Left ventricle myocardium inferior (tissue), 1 donor: Measurements from ENCODE around the gene SUMO3. TPM values are rescaled to one million over a fixed set of nuclear protein-coding genes. Genes with fewer than 3 reads are reported as not detected.
"Not testable (repeated sequence)": the region's sequence is repeated elsewhere in the genome, so short reads cannot be mapped to it uniquely, and the experiment has no call there.

ENCODE experiments used
- DNase-seq: peaks from one replicate; pipeline ENCODE4 v3.0.0-alpha.2; 2020
- H3K27ac ChIP-seq: fragments of 200-600 bp; replicated peaks from 2 replicates; pipeline ENCODE4 v1.8.0; 2021
- H3K27me3 ChIP-seq: fragments of 200-600 bp; 2 replicates; pipeline ENCODE4 v1.8.0; 2021; ENCODE audit warnings: low read depth
- H3K36me3 ChIP-seq: fragments of 200-600 bp; 2 replicates; pipeline ENCODE4 v1.8.0; 2021
- H3K4me1 ChIP-seq: fragments of 200-600 bp; 2 replicates; pipeline ENCODE4 v1.8.0; 2021
- H3K4me3 ChIP-seq: fragments of 200-600 bp; 2 replicates; pipeline ENCODE4 v1.8.0; 2021; ENCODE audit warnings: mild to moderate bottlenecking, moderate library complexity
- H3K9me3 ChIP-seq: fragments of 200-600 bp; replicated peaks from 2 replicates; pipeline ENCODE4 v1.8.0; 2021
- CTCF ChIP-seq: fragments of 200-600 bp; IDR thresholded peaks from 2 replicates; pipeline ENCODE4 v1.8.0; 2021; ENCODE audit warnings: antibody characterized with exemption, mild to moderate bottlenecking, borderline replicate concordance
- intact Hi-C: fragments of 100-400 bp; cut with micrococcal nuclease; formaldehyde crosslinking; loops from one replicate; pipeline ENCODE4 v1.11.0; 2022
- total RNA-seq: library from RNA; stranded (reverse); fragmentation: NEBNext Ultra II Directional; extraction: Animal tissue kit (Norgen Biotek cat#: 25700); gene quantifications from one replicate; pipeline ENCODE4 v1.2.1, GENCODE V29; 2021
- donor health status: DM: no; HTN: yes; CAD: no; lungs with severe emphysema.

SUMO3 gene
- total RNA-seq, 1 donor from 2014 or later, result 75.5 TPM

- Histone ChIP-seq H3K27ac (no peak overlapping the region), H3K4me3 (no peak overlapping the region), H3K9me3 (no peaks in the 10 kb centered on the region), H3K27me3 (no peaks in the 10 kb centered on the region), H3K4me1 (peaks cover 9% of the 10 kb centered on the region), H3K36me3 (no peaks in the 10 kb centered on the region)
- TF ChIP-seq CTCF, result no peak
- intact Hi-C loops, result no loop called here
- DNase-seq, result no peak
Measured at GRCh38 chr21:44836349-44836665, 18.4 kb upstream of the SUMO3 start.

- no peak overlapping the region for H3K27ac ChIP-seq
- H3K4me1 ChIP-seq, result peaks cover 9% of the 10 kb centered on the region
- intact Hi-C loops, result no loop called here
- H3K9me3 ChIP-seq, result no peaks in the 10 kb centered on the region
- no peak overlapping the region for H3K4me3 ChIP-seq
- H3K27me3 ChIP-seq, result no peaks in the 10 kb centered on the region
- H3K36me3 ChIP-seq, result no peaks in the 10 kb centered on the region
- no peak for DNase-seq
- TF ChIP-seq CTCF, result no peak
Measured at GRCh38 chr21:44835647-44835973, 17.7 kb upstream of the SUMO3 start.

- H3K4me1 ChIP-seq, result peaks cover 9% of the 10 kb centered on the region
- H3K36me3 ChIP-seq, result no peaks in the 10 kb centered on the region
- H3K27me3 ChIP-seq, result no peaks in the 10 kb centered on the region
- H3K27ac ChIP-seq, result no peak overlapping the region
- H3K4me3 ChIP-seq, result no peak overlapping the region
- H3K9me3 ChIP-seq, result no peaks in the 10 kb centered on the region
- DNase-seq, result no peak
- intact Hi-C loops, result no loop called here
- no peak for TF ChIP-seq CTCF
Measured at GRCh38 chr21:44834951-44835646, 17.2 kb upstream of the SUMO3 start.

- DNase-seq, result no peak
- Histone ChIP-seq H3K27ac (no peak overlapping the region), H3K4me1 (peaks cover 9% of the 10 kb centered on the region), H3K4me3 (no peak overlapping the region), H3K9me3 (peaks cover 1% of the 10 kb centered on the region), H3K27me3 (no peaks in the 10 kb centered on the region), H3K36me3 (no peaks in the 10 kb centered on the region)
- no peak for TF ChIP-seq CTCF
- intact Hi-C loops, result no loop called here
Measured at GRCh38 chr21:44834231-44834950, 16.5 kb upstream of the SUMO3 start.

- intact Hi-C loops, result no loop called here
- Histone ChIP-seq H3K4me3 (no peak overlapping the region), H3K27ac (no peak overlapping the region), H3K9me3 (peaks cover 8% of the 10 kb centered on the region), H3K36me3 (no peaks in the 10 kb centered on the region), H3K4me1 (peaks cover 9% of the 10 kb centered on the region), H3K27me3 (no peaks in the 10 kb centered on the region)
- TF ChIP-seq CTCF, result no peak
- DNase-seq, result no peak
Measured at GRCh38 chr21:44833663-44834062, 15.8 kb upstream of the SUMO3 start.

- H3K27ac ChIP-seq, intact Hi-C loops, H3K27me3 ChIP-seq, H3K4me3 ChIP-seq, DNase-seq, H3K4me1 ChIP-seq, H3K36me3 ChIP-seq: not testable (repeated sequence)
- H3K9me3 ChIP-seq, result peaks cover 18% of the 10 kb centered on the region
Measured at GRCh38 chr21:44832516-44833255, 14.8 kb upstream of the SUMO3 start.
